ENCODE data around the gene ARHGAP18.

The ARHGAP18 gene

GRCh38 chr6:129719692-129720091, 9.7 kb upstream of the ARHGAP18 start:
- DNase-seq (ENCODE audit: low read depth) = no peak

GRCh38 chr6:129717277-129717676, 7.3 kb upstream of the ARHGAP18 start:
- no peak for DNase-seq (ENCODE audit: low read depth)

- no peak for DNase-seq (ENCODE audit: low read depth)
Measured at GRCh38 chr6:129713806-129714333, 3.9 kb upstream of the ARHGAP18 start.

- DNase-seq (ENCODE audit: low read depth) = no peak
Measured at GRCh38 chr6:129711271-129711631, 1.3 kb upstream of the ARHGAP18 start.

- no peak for DNase-seq (ENCODE audit: low read depth)
Measured at GRCh38 chr6:129710450-129711270, 683 bp upstream of the ARHGAP18 start.

- DNase-seq (ENCODE audit: low read depth) = no peak
Measured at GRCh38 chr6:129709196-129709768, 695 bp downstream of the ARHGAP18 start.

- no peak for DNase-seq (ENCODE audit: low read depth)
Measured at GRCh38 chr6:129708496-129709195, 1.3 kb downstream of the ARHGAP18 start.

GRCh38 chr6:129707882-129708495, 2.0 kb downstream of the ARHGAP18 start:
- DNase-seq (ENCODE audit: low read depth) = no peak

GRCh38 chr6:129707028-129707427, 2.9 kb downstream of the ARHGAP18 start:
- no peak for DNase-seq (ENCODE audit: low read depth)

GRCh38 chr6:129705212-129705611, 4.8 kb downstream of the ARHGAP18 start:
- DNase-seq (ENCODE audit: low read depth) = no peak

GRCh38 chr6:129704708-129705107, 5.3 kb downstream of the ARHGAP18 start:
- DNase-seq (ENCODE audit: low read depth) = no peak

- DNase-seq (ENCODE audit: low read depth) = no peak
Measured at GRCh38 chr6:129701721-129702455, 8.1 kb downstream of the ARHGAP18 start.

GRCh38 chr6:129700666-129701065, 9.3 kb downstream of the ARHGAP18 start:
- no peak for DNase-seq (ENCODE audit: low read depth)

GRCh38 chr6:129699659-129700058, 10.3 kb downstream of the ARHGAP18 start:
- DNase-seq (ENCODE audit: low read depth) = no peak

GRCh38 chr6:129698430-129698829, 11.5 kb downstream of the ARHGAP18 start:
- DNase-seq (ENCODE audit: low read depth) = no peak

- DNase-seq (ENCODE audit: low read depth) = no peak
Measured at GRCh38 chr6:129697788-129698187, 12.2 kb downstream of the ARHGAP18 start.

- no peak for DNase-seq (ENCODE audit: low read depth)
Measured at GRCh38 chr6:129696843-129697242, 13.1 kb downstream of the ARHGAP18 start.

- DNase-seq (ENCODE audit: low read depth) = no peak
Measured at GRCh38 chr6:129696028-129696418, 14.0 kb downstream of the ARHGAP18 start.

- no peak for DNase-seq (ENCODE audit: low read depth)
Measured at GRCh38 chr6:129695373-129696027, 14.5 kb downstream of the ARHGAP18 start.

- DNase-seq (ENCODE audit: low read depth) = no peak
Measured at GRCh38 chr6:129694036-129694435, 15.9 kb downstream of the ARHGAP18 start.

- DNase-seq (ENCODE audit: low read depth) = no peak
Measured at GRCh38 chr6:129692467-129692866, 17.5 kb downstream of the ARHGAP18 start.
